Karpas-422 (cell line): ENCODE data around the gene COL1A1. TPM values are rescaled to one million over a fixed set of nuclear protein-coding genes. Genes with fewer than 3 reads are reported as not detected.

Experiments
- DNase-seq: peaks from one replicate; pipeline ENCODE4 v3.0.0-alpha.2; 2015
- H2AFZ ChIP-seq: fragments of 200-600 bp; sonication (generic); 2 replicates; pipeline ENCODE4 v1.6.1; 2014; ENCODE audit warnings: antibody characterized with exemption, low read length, mixed read lengths
- H3K27ac ChIP-seq: fragments of 200-600 bp; sonication (generic); 2 replicates; pipeline ENCODE4 v1.5.1; 2014; ENCODE audit warnings: mild to moderate bottlenecking, low read length, moderate library complexity
- H3K27me3 ChIP-seq: fragments of 200-600 bp; sonication (generic); 2 replicates; pipeline ENCODE4 v1.6.1; 2014; ENCODE audit warnings: low read length, mixed read lengths
- H3K36me3 ChIP-seq: fragments of 200-600 bp; sonication (generic); 2 replicates; pipeline ENCODE4 v1.6.1; 2014; ENCODE audit warnings: low read length, mixed read lengths; ENCODE audit not compliant: insufficient read depth
- H3K4me1 ChIP-seq: fragments of 200-600 bp; sonication (generic); 2 replicates; pipeline ENCODE4 v1.6.1; 2014; ENCODE audit warnings: mild to moderate bottlenecking, low read length, mixed read lengths
- H3K4me2 ChIP-seq: fragments of 200-600 bp; sonication (generic); 2 replicates; pipeline ENCODE4 v1.6.1; 2014; ENCODE audit warnings: low read length, low read depth, mild to moderate bottlenecking; ENCODE audit not compliant: poor library complexity, severe bottlenecking
- H3K4me3 ChIP-seq: fragments of 200-600 bp; sonication (generic); 2 replicates; pipeline ENCODE4 v1.5.1; 2014; ENCODE audit warnings: mild to moderate bottlenecking, antibody characterized with exemption, low read length, mixed read lengths
- H3K79me2 ChIP-seq: fragments of 200-600 bp; sonication (generic); 2 replicates; pipeline ENCODE4 v1.6.1; 2014; ENCODE audit warnings: mild to moderate bottlenecking, low read length, mixed read lengths
- H3K9ac ChIP-seq: fragments of 200-600 bp; sonication (generic); 2 replicates; pipeline ENCODE4 v1.6.0; 2014; ENCODE audit warnings: low read length
- H3K9me2 ChIP-seq: fragments of 200-600 bp; sonication (generic), shearing (Covaris generic); replicated peaks from 2 replicates; pipeline ENCODE4 v1.6.0; 2014; ENCODE audit warnings: mild to moderate bottlenecking, low read length, moderate library complexity; ENCODE audit not compliant: insufficient read depth
- H3K9me3 ChIP-seq: fragments of 300-700, 200-600 bp; sonication (generic); 2 replicates; pipeline ENCODE4 v1.6.1; 2014; ENCODE audit warnings: low read length, mixed read lengths
- H4K20me1 ChIP-seq: fragments of 200-600 bp; sonication (generic); 2 replicates; pipeline ENCODE4 v1.6.1; 2014; ENCODE audit warnings: mild to moderate bottlenecking, antibody characterized with exemption, low read length, low read depth; ENCODE audit not compliant: insufficient read depth
- total RNA-seq: library from RNA; depleted of rRNA; stranded (reverse); fragments of >200 nt; shearing (Covaris generic); gene quantifications from 2 replicates; pipeline ENCODE4 v1.2.3, GENCODE V29; 2014; ENCODE audit warnings: low replicate concordance

COL1A1 gene
- total RNA-seq, 1 experiment from 2014 or later: not detected

DNA sequence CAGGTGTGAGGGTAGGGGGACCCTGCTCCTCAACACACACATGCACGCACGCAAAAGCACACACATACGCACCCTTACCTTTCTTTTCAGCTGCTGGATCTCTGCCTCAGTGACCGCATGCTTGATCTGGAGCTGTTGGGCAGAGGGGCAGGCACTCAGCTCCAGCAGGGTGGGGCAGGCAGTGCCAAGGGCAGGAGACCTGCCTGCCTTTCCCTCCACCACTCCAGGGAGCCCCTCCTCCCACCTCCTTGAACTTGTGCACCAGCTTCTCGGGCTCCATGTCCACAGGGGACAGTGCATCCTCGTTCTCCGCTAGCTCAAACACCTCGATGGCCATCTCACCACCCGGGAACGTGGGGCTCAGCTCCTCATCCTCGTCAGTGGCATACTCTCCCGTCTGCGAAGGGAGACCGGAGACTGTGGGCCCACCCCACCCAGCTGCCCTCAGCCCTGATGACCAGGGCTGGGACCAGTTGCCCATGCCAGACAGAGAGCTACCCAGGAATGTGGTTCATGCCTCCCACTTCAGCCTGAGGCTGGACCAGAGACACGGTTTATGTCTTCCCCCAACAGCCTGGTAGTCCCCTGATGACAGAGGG is 62.1 kb downstream of the COL1A1 start:
- Histone ChIP-seq H3K4me1 (peaks cover 13% of the 10 kb centered on the region), H3K9ac (no peak overlapping the region), H3K4me3 (no peak overlapping the region), H3K27me3 (no peaks in the 10 kb centered on the region), H3K4me2 (no peak overlapping the region), H3K27ac (no peak overlapping the region), H4K20me1 (peaks cover 40% of the 10 kb centered on the region), H3K79me2 (peaks cover 17% of the 10 kb centered on the region), H3K36me3 (peaks cover 46% of the 10 kb centered on the region), H2AFZ (no peak overlapping the region), H3K9me2 (no peaks in the 10 kb centered on the region), H3K9me3 (no peaks in the 10 kb centered on the region)
- DNase-seq: no peak

DNA sequence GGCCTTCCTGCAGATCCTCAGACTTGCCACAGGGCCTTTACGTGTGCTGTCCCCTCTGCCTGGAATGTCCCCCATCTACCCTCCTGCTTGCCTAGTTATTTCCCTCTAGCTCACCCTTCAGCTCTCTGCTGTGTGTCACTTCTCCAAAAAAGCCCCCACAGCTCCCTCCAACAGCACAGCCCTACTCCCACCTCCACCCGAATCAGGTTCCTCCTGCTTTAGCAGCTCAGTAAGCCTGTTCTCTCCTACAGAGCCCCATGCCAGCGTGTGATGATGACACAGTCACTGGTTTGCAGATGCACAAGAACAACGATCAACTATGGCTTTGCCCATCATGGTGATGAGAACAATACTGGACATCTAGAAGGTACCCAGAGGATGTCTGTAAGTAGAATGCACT is 64.4 kb downstream of the COL1A1 start:
- no peak overlapping the region for H3K27ac ChIP-seq
- H3K4me2 ChIP-seq: no peak overlapping the region
- H4K20me1 ChIP-seq: peaks cover 35% of the 10 kb centered on the region

DNA sequence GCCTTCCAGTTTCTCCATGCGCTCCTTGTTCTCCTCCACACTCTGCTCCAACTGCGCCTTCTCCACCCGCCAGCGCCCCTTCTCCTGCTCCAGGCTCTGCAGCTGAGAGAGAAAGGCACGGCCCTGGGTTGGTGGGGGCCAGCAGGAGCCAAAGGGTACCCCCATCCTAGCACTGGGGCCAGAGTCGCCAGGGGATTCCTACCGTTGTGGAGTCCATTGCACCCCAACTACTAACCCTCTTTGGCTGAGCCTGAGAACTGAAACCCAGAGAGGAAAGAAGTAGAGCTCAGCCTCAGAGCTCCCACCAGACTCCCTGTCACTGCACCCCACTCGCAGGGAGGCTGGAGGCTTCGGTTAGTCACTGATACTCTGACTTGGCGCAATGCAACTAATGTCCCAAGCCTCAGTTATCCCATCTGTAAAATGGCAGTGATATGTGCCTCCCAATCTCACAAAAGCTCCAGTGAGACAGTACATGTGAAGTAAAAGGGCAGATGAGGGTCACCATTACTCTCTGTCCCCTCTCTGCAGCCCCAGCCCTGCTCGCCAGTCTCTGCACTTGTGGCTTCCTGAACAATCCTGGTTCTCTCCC is 65.2 kb downstream of the COL1A1 start:
- H4K20me1 ChIP-seq: peaks cover 35% of the 10 kb centered on the region
- H3K9me2 ChIP-seq: no peaks in the 10 kb centered on the region
- no peak overlapping the region for H2AFZ ChIP-seq
- H3K4me1 ChIP-seq: peaks cover 9% of the 10 kb centered on the region
- H3K9me3 ChIP-seq: no peaks in the 10 kb centered on the region
- peaks cover 7% of the 10 kb centered on the region; the same call in 1 of the 2 replicates for H3K79me2 ChIP-seq
- no peak overlapping the region for H3K4me3 ChIP-seq
- no peaks in the 10 kb centered on the region for H3K27me3 ChIP-seq
- H3K4me2 ChIP-seq: no peak overlapping the region
- H3K9ac ChIP-seq: no peak overlapping the region
- no peak overlapping the region for H3K27ac ChIP-seq
- DNase-seq: no peak
- H3K36me3 ChIP-seq: peaks cover 30% of the 10 kb centered on the region

More for the DNA sequence above, 64.4 kb downstream of the COL1A1 start:
- H3K9me3 ChIP-seq: no peaks in the 10 kb centered on the region
- H3K36me3 ChIP-seq: peaks cover 32% of the 10 kb centered on the region
- peaks cover 7% of the 10 kb centered on the region; the same call in 1 of the 2 replicates for H3K79me2 ChIP-seq
- no peak for DNase-seq
- no peaks in the 10 kb centered on the region for H3K9me2 ChIP-seq
- no peak overlapping the region for H2AFZ ChIP-seq
- H3K4me1 ChIP-seq: peaks cover 9% of the 10 kb centered on the region
- no peaks in the 10 kb centered on the region for H3K27me3 ChIP-seq
- H3K9ac ChIP-seq: no peak overlapping the region
- no peak overlapping the region for H3K4me3 ChIP-seq

DNA sequence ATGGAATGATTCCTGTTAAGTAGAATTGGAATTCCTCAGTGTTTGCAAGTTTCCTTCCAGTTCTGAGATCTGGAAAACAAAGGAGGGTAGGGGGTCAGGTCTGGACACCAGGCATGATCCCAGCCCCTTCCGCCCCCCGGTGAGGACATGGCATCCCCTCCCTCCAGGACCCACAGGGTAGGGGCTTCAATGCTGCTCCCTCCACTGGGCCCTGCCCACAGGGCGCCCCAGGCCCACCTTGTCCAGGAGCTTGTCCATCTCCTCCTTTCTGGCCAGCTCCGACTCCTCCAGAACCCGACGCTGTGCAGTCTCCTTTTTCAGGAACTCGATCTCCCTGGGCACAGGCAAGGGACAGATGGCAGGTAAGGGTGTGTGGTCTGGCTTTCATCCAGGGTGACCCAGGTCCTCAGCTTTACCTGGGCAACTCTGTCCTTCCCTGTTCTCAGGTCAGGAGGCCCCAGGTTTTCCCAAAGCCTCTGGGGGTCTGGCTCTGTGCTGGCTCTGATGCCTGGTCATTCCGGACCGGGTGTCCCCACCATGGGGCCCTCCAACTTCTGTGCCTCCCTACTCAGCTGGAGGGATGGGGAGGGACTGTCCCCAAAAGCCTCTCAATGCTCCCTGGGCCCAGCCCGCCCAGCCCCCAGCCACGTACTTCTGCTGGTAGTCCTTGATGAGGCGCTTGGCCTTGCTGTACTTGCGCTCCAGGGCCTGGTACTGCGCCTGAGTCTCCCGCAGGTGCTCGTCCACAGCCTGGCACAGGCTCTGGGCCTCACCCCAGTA is 65.9 kb downstream of the COL1A1 start:
- Histone ChIP-seq H3K4me2 (no peak overlapping the region), H3K4me1 (peaks cover 6% of the 10 kb centered on the region), H3K27me3 (no peaks in the 10 kb centered on the region), H3K4me3 (no peak overlapping the region), H2AFZ (no peak overlapping the region), H3K9me2 (no peaks in the 10 kb centered on the region), H3K27ac (no peak overlapping the region), H3K9me3 (no peaks in the 10 kb centered on the region), H4K20me1 (peaks cover 35% of the 10 kb centered on the region), H3K9ac (no peak overlapping the region), H3K79me2 (peaks cover 7% of the 10 kb centered on the region; the same call in 1 of the 2 replicates), H3K36me3 (peaks cover 26% of the 10 kb centered on the region)
- DNase-seq: no peak

DNA sequence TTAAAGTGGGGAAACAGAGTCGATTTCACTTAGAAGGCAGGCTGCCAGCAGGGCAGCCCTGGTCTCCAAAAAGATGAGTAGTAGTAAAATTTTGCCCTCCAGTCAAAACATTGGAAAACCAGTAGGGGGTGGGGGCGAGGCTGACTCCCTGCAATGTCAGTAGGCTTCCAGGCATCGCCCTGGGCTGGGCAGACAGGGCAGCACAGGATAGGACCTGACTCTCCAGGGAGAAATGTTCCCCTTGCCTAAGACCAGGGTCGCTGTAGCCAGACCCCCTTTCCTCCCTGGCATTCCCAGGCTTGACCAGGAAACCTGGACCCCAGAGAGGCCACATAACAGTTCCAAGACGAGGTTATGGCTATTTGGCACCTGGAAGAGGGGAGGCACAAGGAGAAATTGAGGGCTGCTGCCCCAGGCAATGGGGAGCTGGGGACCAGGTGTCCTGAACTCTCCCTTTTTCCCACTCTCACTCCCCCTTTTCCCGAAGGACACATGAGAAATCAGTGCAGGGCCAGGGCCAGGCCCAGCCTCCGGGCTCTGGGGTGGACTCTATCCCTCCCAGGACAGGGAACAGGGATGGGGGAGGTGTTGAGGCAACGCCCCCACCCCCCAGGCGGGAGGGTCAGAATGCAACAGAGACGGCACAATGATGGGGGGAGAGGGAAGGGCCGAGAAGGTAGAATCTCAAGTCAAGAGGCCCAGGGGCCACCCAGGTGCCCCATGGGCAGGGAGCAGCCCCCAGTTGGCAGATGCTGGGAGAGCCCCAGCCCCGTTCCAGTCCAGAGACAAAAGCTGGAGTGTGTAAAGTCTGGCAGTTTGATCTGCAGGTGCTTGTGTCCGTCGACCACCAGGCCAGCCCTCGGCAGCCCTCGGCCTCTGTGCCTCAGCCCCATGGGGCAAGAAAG is 67.0 kb downstream of the COL1A1 start:
- H3K36me3 ChIP-seq: peaks cover 23% of the 10 kb centered on the region
- peaks cover 27% of the 10 kb centered on the region for H4K20me1 ChIP-seq
- H2AFZ ChIP-seq: no peak overlapping the region
- no peaks in the 10 kb centered on the region for H3K9me2 ChIP-seq
- no peak overlapping the region for H3K27ac ChIP-seq
- no peak overlapping the region for H3K9ac ChIP-seq
- H3K9me3 ChIP-seq: no peaks in the 10 kb centered on the region
- H3K27me3 ChIP-seq: no peaks in the 10 kb centered on the region
- no peak overlapping the region for H3K4me2 ChIP-seq
- H3K4me3 ChIP-seq: no peak overlapping the region
- no peak for DNase-seq
- peaks cover 7% of the 10 kb centered on the region; the same call in 1 of the 2 replicates for H3K79me2 ChIP-seq
- no peaks in the 10 kb centered on the region for H3K4me1 ChIP-seq

DNA sequence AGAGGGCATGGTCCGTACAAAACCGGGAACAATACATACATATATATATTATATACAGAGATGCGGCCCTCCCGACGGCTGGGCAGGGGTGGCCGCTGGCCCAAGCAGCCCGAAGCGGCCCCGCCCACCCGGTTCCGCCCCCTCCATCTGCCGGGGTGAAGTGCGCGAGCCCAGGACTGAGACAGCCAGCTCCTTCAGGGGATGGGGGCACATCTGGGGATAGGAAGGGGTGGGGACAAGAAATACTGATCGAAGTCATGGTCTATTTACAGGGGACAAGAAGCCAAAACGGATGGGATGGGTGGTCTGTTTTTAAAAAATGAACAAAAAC is 67.7 kb downstream of the COL1A1 start:
- Histone ChIP-seq H3K4me1 (no peaks in the 10 kb centered on the region), H4K20me1 (peaks cover 20% of the 10 kb centered on the region; the same call in 1 of the 2 replicates), H3K4me3 (no peak overlapping the region), H3K9me3 (no peaks in the 10 kb centered on the region), H2AFZ (no peak overlapping the region), H3K9me2 (no peaks in the 10 kb centered on the region), H3K79me2 (peaks cover 2% of the 10 kb centered on the region; the same call in 1 of the 2 replicates), H3K36me3 (peaks cover 15% of the 10 kb centered on the region), H3K4me2 (no peak overlapping the region), H3K9ac (no peak overlapping the region), H3K27me3 (no peaks in the 10 kb centered on the region), H3K27ac (no peak overlapping the region)
- no peak for DNase-seq
